Measurements from ENCODE around the gene CAB39L. TPM values are rescaled to one million over a fixed set of nuclear protein-coding genes. Genes with fewer than 3 reads are reported as not detected.

The CAB39L gene
- total and polyA plus RNA-seq, 2 experiments from 2014 or later = 3.3 to 4.4 TPM

- DNase-seq (ENCODE audit: low spot score) (no peak), ATAC-seq (no peak)
- Mint-ChIP-seq H3K27ac (no peak overlapping the region), H3K9me3 (no peaks in the 10 kb centered on the region), H3K36me3 (ENCODE audit: low read depth) (no peaks in the 10 kb centered on the region), H3K4me3 (no peak overlapping the region), H3K27me3 (ENCODE audit: insufficient read depth, low read depth, poor library complexity) (peaks cover 7% of the 10 kb centered on the region), H3K4me1 (peaks cover 15% of the 10 kb centered on the region)
- Histone ChIP-seq H3K27ac (ENCODE audit: low read depth) (no peak overlapping the region), H3K4me3 (no peak overlapping the region), H3K36me3 (ENCODE audit: insufficient read depth) (no peaks in the 10 kb centered on the region), H3K4me2 (no peak overlapping the region), H2AFZ (no peak overlapping the region), H3K9me2 (ENCODE audit: insufficient read depth) (no peaks in the 10 kb centered on the region), H3K79me2 (replicated peaks; ENCODE audit: insufficient read depth) (no peaks in the 10 kb centered on the region), H3K27me3 (ENCODE audit: insufficient read depth) (no peaks in the 10 kb centered on the region), H4K20me1 (replicated peaks; ENCODE audit: insufficient read depth) (no peaks in the 10 kb centered on the region), H3K4me1 (ENCODE audit: insufficient read depth) (no peaks in the 10 kb centered on the region), H3F3A (replicated peaks; ENCODE audit: low read depth) (no peaks in the 10 kb centered on the region)
- TF ChIP-seq REST (IDR thresholded peaks at IDR 0.05; ENCODE audit: unreplicated experiment) (no peak), EZH2phosphoT487 (IDR thresholded peaks at IDR 0.05; ENCODE audit: unreplicated experiment) (no peak), ZNF462 (CRISPR knock-in tag; IDR thresholded peaks at IDR 0.05) (no peak), CTCF (conservative IDR thresholded peaks at IDR 0.05; ENCODE audit: low read depth in 2 of 2) (no peak), NANOG (IDR thresholded peaks at IDR 0.05; ENCODE audit: borderline replicate concordance) (no peak), ZNF331 (CRISPR knock-in tag; IDR thresholded peaks at IDR 0.05; ENCODE audit: low read depth) (no peak), ETS1 (IDR thresholded peaks at IDR 0.05) (no peak), POLR2AphosphoS5 (IDR thresholded peaks at IDR 0.05; ENCODE audit: low read depth) (no peak), JUNB (IDR thresholded peaks at IDR 0.05; ENCODE audit: unreplicated experiment) (no peak), STAT1 (IDR thresholded peaks at IDR 0.05; ENCODE audit: unreplicated experiment) (no peak), ZNF114 (CRISPR knock-in tag; IDR thresholded peaks at IDR 0.05) (no peak), EZH2 (IDR thresholded peaks at IDR 0.05; ENCODE audit: low read depth, unreplicated experiment) (no peak), CREB1 (CRISPR knock-in tag; IDR thresholded peaks at IDR 0.05; ENCODE audit: low read depth) (no peak)
Measured at GRCh38 chr13:49307365-49307764, 136.5 kb downstream of the CAB39L start.

All from GM23338 (cell line).